Astrocyte of the spinal cord (primary cell): Measurements from ENCODE around the gene ACE.
A peak's percentile ranks its signal among the peaks of the same experiment; 100 is the strongest.

ENCODE experiments used
- DNase-seq: peaks from one replicate; pipeline ENCODE4 v3.0.0; 2011; ENCODE audit warnings: low read depth, low spot score
- H3K4me3 ChIP-seq: 2 replicates; pipeline ENCODE4 v1.5.1; 2011; ENCODE audit warnings: low read depth, mild to moderate bottlenecking, low read length, moderate library complexity
- CTCF ChIP-seq: IDR thresholded peaks from 2 replicates; pipeline ENCODE4 v1.5.1; 2012; ENCODE audit warnings: low read depth, mild to moderate bottlenecking, low read length, inconsistent platforms
- in situ Hi-C: cut with HindIII; loops from 2 replicates; pipeline ENCODE4 v1.10.0; 2017; ENCODE audit warnings: low sequenced_read_pairs

ACE gene

GRCh38 chr17:63512388-63512787 is 35.5 kb downstream of the ACE start:
- no peak overlapping the region for H3K4me3 ChIP-seq
- DNase-seq: no peak
- in situ Hi-C loops: no loop called here
- TF ChIP-seq CTCF: no peak

GRCh38 chr17:63512896-63513644 is 36.2 kb downstream of the ACE start:
- TF ChIP-seq CTCF: no peak
- in situ Hi-C loops: no loop called here
- H3K4me3 ChIP-seq: no peak overlapping the region
- no peak for DNase-seq

- no peak for DNase-seq
- no peak for TF ChIP-seq CTCF
- H3K4me3 ChIP-seq: no peak overlapping the region
- in situ Hi-C loops: no loop called here
Measured at GRCh38 chr17:63514477-63514876, 37.6 kb downstream of the ACE start.

- in situ Hi-C loops: no loop called here
- TF ChIP-seq CTCF: no peak
Measured at GRCh38 chr17:63514974-63515373, 38.1 kb downstream of the ACE start.

GRCh38 chr17:63515426-63515825 is 38.6 kb downstream of the ACE start:
- DNase-seq: no peak
- in situ Hi-C loops: no loop called here
- no peak overlapping the region for H3K4me3 ChIP-seq
- no peak for TF ChIP-seq CTCF

More at GRCh38 chr17:63514974-63515373, 38.1 kb downstream of the ACE start:
- no peak for DNase-seq
- no peak overlapping the region for H3K4me3 ChIP-seq

GRCh38 chr17:63516910-63517824 is 40.3 kb downstream of the ACE start:
- in situ Hi-C loops: no loop called here
- no peak overlapping the region for H3K4me3 ChIP-seq
- peak; percentile 7 for DNase-seq
- no peak for TF ChIP-seq CTCF
